K562 (cell line): ENCODE measurements around the gene OSGEP. TPM values are rescaled to one million over a fixed set of nuclear protein-coding genes. Genes with fewer than 3 reads are reported as not detected.
A peak's percentile ranks its signal among the peaks of the same experiment; 100 is the strongest.

Experiments used
- ATAC-seq: fragments of 200-7000 bp; cut with Tn5 transposase; 3 replicates; pipeline ENCODE4 v1.9.1; 2020; ENCODE audit warnings: moderate library complexity
- BruUV-seq: library from RNA; stranded (reverse); fragments of 400-500 nt; replicated peaks from 2 replicates; lab custom pipeline; 2021; lab: Mats Ljungman, UMichigan
- CTCF ChIA-PET: fragments of 300-600 bp; formaldehyde crosslinking; extraction: SDS; loops from one replicate; lab custom pipeline; 2021; ENCODE audit warnings: low intra/inter-chr PET ratio; lab: Yijun Ruan, JAX
- POLR2A ChIA-PET: fragments of 300-600, 350-650 bp; sonication (Branson Sonifier 250); formaldehyde crosslinking; extraction: SDS; loops from one replicate; lab custom pipeline; 2021; ENCODE audit warnings: antibody characterized with exemption, inconsistent platforms; lab: Yijun Ruan, JAX
- DNase-seq, 4 experiments: peaks; one replicate each; pipeline versions ENCODE4 v3.0.0 to v3.0.0-alpha.2; 2011 to 2018; ENCODE audit warnings: low spot score in 3 of 4, mixed read lengths in 3 of 4; ENCODE audit errors: extremely low read depth in 1 of 4
- FAIRE-seq: peaks from 2 replicates; lab custom pipeline; 2011; peaks lifted over from hg19 to GRCh38; lab: Jason Lieb, UNC
- H2AFZ ChIP-seq: 2 replicates; pipeline ENCODE4 v1.6.0; 2011; ENCODE audit warnings: low read depth, low read length, control low read depth, inconsistent platforms
- H3K27ac ChIP-seq: fragments of 200-600 bp; 3 replicates; pipeline ENCODE4 v1.8.0; 2011; ENCODE audit warnings: low read depth, mild to moderate bottlenecking, control low read depth, inconsistent platforms, low read length, moderate library complexity, mixed read lengths; ENCODE audit errors: extremely low read depth
- H3K27me3 ChIP-seq, 2 experiments: fragments of 300-600 bp in 1 of 2; 2 replicates in 1 of 2; 3 replicates in 1 of 2; pipeline versions ENCODE4 v1.6.0 to v1.8.0; 2011; ENCODE audit warnings: inconsistent platforms in 2 of 2, low read length in 2 of 2, mild to moderate bottlenecking in 1 of 2, mixed read lengths in 1 of 2, moderate library complexity in 1 of 2; ENCODE audit not compliant: control insufficient read depth in 2 of 2, insufficient read depth in 2 of 2
- H3K36me3 ChIP-seq: fragments of 300-600 bp; 3 replicates; pipeline ENCODE4 v1.8.0; 2011; ENCODE audit warnings: mild to moderate bottlenecking, low read length, inconsistent platforms; ENCODE audit not compliant: control insufficient read depth, insufficient read depth
- H3K4me1 ChIP-seq, 2 experiments: fragments of 200-600 bp in 1 of 2; replicated peaks in 1 of 2; 2 replicates in 1 of 2; 3 replicates in 1 of 2; pipeline versions ENCODE4 v1.5.1 to v1.8.0; 2011; ENCODE audit warnings: inconsistent platforms in 2 of 2, low read length in 2 of 2, mild to moderate bottlenecking in 1 of 2, mixed read lengths in 1 of 2, moderate library complexity in 1 of 2; ENCODE audit not compliant: control insufficient read depth in 2 of 2, insufficient read depth in 2 of 2
- H3K4me2 ChIP-seq: 2 replicates; pipeline ENCODE4 v1.6.1; 2011; ENCODE audit warnings: low read length, control low read depth, inconsistent platforms, mixed read lengths; ENCODE audit not compliant: insufficient read depth
- H3K4me3 ChIP-seq: fragments of 200-600 bp; sonication (generic), shearing (Covaris generic); 2 replicates; pipeline ENCODE4 v1.5.1; 2016; ENCODE audit warnings: control low read depth, inconsistent platforms
- H3K79me2 ChIP-seq: fragments of 200-600 bp; 3 replicates; pipeline ENCODE4 v1.8.0; 2011; ENCODE audit warnings: low read length, inconsistent platforms; ENCODE audit not compliant: control insufficient read depth, insufficient read depth
- H3K9ac ChIP-seq, 2 experiments: 2 replicates each; pipeline versions ENCODE4 v1.6.0 to v1.6.1; 2011; ENCODE audit warnings: low read depth in 2 of 2, low read length in 2 of 2, control low read depth in 1 of 2, inconsistent platforms in 1 of 2, mild to moderate bottlenecking in 1 of 2, mixed read lengths in 1 of 2; ENCODE audit not compliant: insufficient read depth in 1 of 2
- H3K9me1 ChIP-seq: one replicate; pipeline ENCODE4 v1.6.0; 2011; ENCODE audit warnings: inconsistent platforms, mild to moderate bottlenecking, low read length, moderate library complexity; ENCODE audit not compliant: control insufficient read depth, insufficient read depth
- H3K9me3 ChIP-seq: replicated peaks from 2 replicates; pipeline ENCODE4 v1.5.1; 2011; ENCODE audit warnings: low read depth, low read length, inconsistent platforms; ENCODE audit not compliant: control insufficient read depth, insufficient read depth
- H4K20me1 ChIP-seq: replicated peaks from 2 replicates; pipeline ENCODE4 v1.6.1; 2011; ENCODE audit warnings: low read length, inconsistent platforms, mixed read lengths; ENCODE audit not compliant: control insufficient read depth, insufficient read depth
- BCLAF1 ChIP-seq, 2 experiments: fragments of 450-650 bp in 1 of 2; IDR thresholded peaks; 2 replicates each; pipeline ENCODE4 v1.6.1; 2011 to 2017; ENCODE audit warnings: low read depth in 2 of 2, antibody characterized with exemption in 1 of 2, borderline replicate concordance in 1 of 2, low read length in 1 of 2, mild to moderate bottlenecking in 1 of 2, mixed read lengths in 1 of 2; ENCODE audit not compliant: control insufficient read depth in 1 of 2
- DNMT1 ChIP-seq: fragments of 450-650 bp; IDR thresholded peaks from 2 replicates; pipeline ENCODE4 v1.6.1; 2016; ENCODE audit warnings: antibody characterized with exemption, mild to moderate bottlenecking
- MAFF ChIP-seq: IDR thresholded peaks from 2 replicates; pipeline ENCODE4 v1.6.1; 2012; ENCODE audit warnings: low read length, improper control_type of control experiment
- MXI1 ChIP-seq: IDR thresholded peaks from 2 replicates; pipeline ENCODE4 v1.6.1; 2011; ENCODE audit warnings: low read depth, mild to moderate bottlenecking, improper control_type of control experiment, low read length
- PRDM10 ChIP-seq: fragments of 450-650 bp; IDR thresholded peaks from 2 replicates; pipeline ENCODE4 v1.6.1; 2018; ENCODE audit not compliant: partially characterized antibody
- TAL1 ChIP-seq: fragments of 450-650 bp; IDR thresholded peaks from 2 replicates; pipeline ENCODE4 v1.6.1; 2016; ENCODE audit warnings: mild to moderate bottlenecking
- ZNF134 ChIP-seq: fragments of 250-450 bp; sonication (Bioruptor Pico); conservative IDR thresholded peaks from 2 replicates; pipeline ENCODE4 v1.4.0; 2020
- ZNF143 ChIP-seq: sonication (generic); formaldehyde crosslinking; IDR thresholded peaks from 2 replicates; pipeline ENCODE4 v1.9.0; 2022; ENCODE audit warnings: mild to moderate bottlenecking, missing genetic modification reagents
- ZNF512 ChIP-seq: IDR thresholded peaks from 2 replicates; pipeline ENCODE4 v1.6.1; 2016; ENCODE audit warnings: missing genetic modification characterization, missing compliant biosample characterization
- ZNF668 ChIP-seq: fragments of 250-450 bp; sonication (Bioruptor Pico); IDR thresholded peaks from 2 replicates; pipeline ENCODE4 v1.8.0; 2022; ENCODE audit warnings: mild to moderate bottlenecking, inconsistent platforms
- ZNF695 ChIP-seq: fragments of 450-650 bp; formaldehyde crosslinking; IDR thresholded peaks from 2 replicates; pipeline ENCODE4 v1.4.0; 2020; ENCODE audit warnings: mild to moderate bottlenecking, moderate library complexity
- WGBS: fragments of 100-300 bp; shearing (Covaris generic); methylation state at CpG from one replicate; pipeline ENCODE4 v1.1.6; 2016; ENCODE audit warnings: low coverage, mixed read lengths; ENCODE audit not compliant: insufficient coverage; ENCODE audit errors: missing lambda C conversion rate; 5-methylcytosine and 5-hydroxymethylcytosine counted together
- in situ Hi-C: fragments of 300-500 bp; cut with MboI; formaldehyde crosslinking; loops from 4 replicates; pipeline ENCODE4 v1.15.0; 2018; ENCODE audit warnings: inconsistent platforms, mixed read lengths
- intact Hi-C: fragments of 100-400 bp; cut with micrococcal nuclease; formaldehyde crosslinking; loops from 2 replicates; pipeline ENCODE4 v1.14.2; 2022
- polyA plus RNA-seq, 8 experiments: library from polyadenylated mRNA; depleted of rRNA in 4 of 8; stranded (reverse) in 5 of 8; unstranded in 3 of 8; fragments of >200 nt; fragmentation: Nextera tagmentation in 2 of 8; fragmentation: Illumina TruSeq in 1 of 8; extraction: Ambion mirVana in 2 of 8; extraction: Trizol in 1 of 8; gene quantifications; 2 replicates each; pipeline versions ENCODE4 v1.2.1 to v1.2.3, GENCODE V29; 2011 to 2014; ENCODE audit warnings: inconsistent platforms in 1 of 8, missing spikeins in 1 of 8
- total RNA-seq, 7 experiments: library from RNA; depleted of rRNA in 6 of 7; stranded (reverse); fragments of >200 nt in 6 of 7; fragmentation: Illumina TruSeq in 2 of 7; extraction: Trizol in 2 of 7; gene quantifications; 2 replicates each; pipeline versions ENCODE4 v1.2.1 to v1.2.3, GENCODE V29; 2011 to 2021; ENCODE audit warnings: low replicate concordance in 1 of 7

The OSGEP gene
- total and polyA plus RNA-seq, 9 of the 15 experiments (the other 6 are each of a cell fraction or from before 2014, with no cell fraction given): 32.1 to 59.2 (median 44.1) TPM

GRCh38 chr14:20485900-20486299 lies 31.3 kb upstream of the OSGEP start (continued):
- no peak for TF ChIP-seq PRDM10
- TF ChIP-seq, all 486 proteins: peak for 0

GRCh38 chr14:20482382-20482781 lies 27.8 kb upstream of the OSGEP start:
- Histone ChIP-seq H3K9me3 (no peaks in the 10 kb centered on the region), H3K4me1 (peaks cover 7 to 54% of the 10 kb centered on the region in 2 experiments; a peak in 4 of 5 replicates), H3K79me2 (no peaks in the 10 kb centered on the region), H3K9ac (peak overlapping the region in 1 of 2 experiments; percentile 35; a peak in 1 of 4 replicates), H3K27me3 (no peaks in the 10 kb centered on the region), H3K27ac (peak overlapping the region; percentile 59; the same call in 2 of the 3 replicates), H4K20me1 (no peaks in the 10 kb centered on the region), H3K4me2 (peak overlapping the region; percentile 31), H3K4me3 (no peak overlapping the region), H3K9me1 (no peaks in the 10 kb centered on the region), H3K36me3 (peaks cover 15% of the 10 kb centered on the region; the same call in 1 of the 3 replicates), H2AFZ (peak overlapping the region; percentile 70)
- DNase-seq (peak; percentile 29 to 63 (median 39)), ATAC-seq (peak; percentile 52), FAIRE-seq (peak; percentile 67)
- no TSS peak for BruUV-seq
- ChIA-PET CTCF (no interaction called here), POLR2A (interaction anchor here (0.5 to 3.7 kb wide), 5 partner anchors 11 to 32 kb away, joined by 3 to 30 read pairs (median 3); partner anchors contain the start of genes APEX1, OSGEP, PIP4P1 and PNP)
- intact Hi-C loops (no loop called here), in situ Hi-C loops (no loop called here)
- 0% methylated on average over 5 of the region's 5 CpGs for WGBS
- TF ChIP-seq ZNF143 (no peak), ZNF668 (CRISPR knock-in tag) (no peak), MXI1 (no peak), ZNF512 (tag) (no peak), BCLAF1 (IDR thresholded peaks at IDR 0.05; ENCODE audit: borderline replicate concordance in 1 of 2, control insufficient read depth in 1 of 2, low read depth in 2 of 2, low read length in 1 of 2) (no peak), ZNF134 (CRISPR knock-in tag) (no peak), TAL1 (peak; percentile 80), MAFF (no peak), DNMT1 (no peak), ZNF695 (no peak)
